ENCODE results near the gene TRAK2.

Gene TRAK2

DNA sequence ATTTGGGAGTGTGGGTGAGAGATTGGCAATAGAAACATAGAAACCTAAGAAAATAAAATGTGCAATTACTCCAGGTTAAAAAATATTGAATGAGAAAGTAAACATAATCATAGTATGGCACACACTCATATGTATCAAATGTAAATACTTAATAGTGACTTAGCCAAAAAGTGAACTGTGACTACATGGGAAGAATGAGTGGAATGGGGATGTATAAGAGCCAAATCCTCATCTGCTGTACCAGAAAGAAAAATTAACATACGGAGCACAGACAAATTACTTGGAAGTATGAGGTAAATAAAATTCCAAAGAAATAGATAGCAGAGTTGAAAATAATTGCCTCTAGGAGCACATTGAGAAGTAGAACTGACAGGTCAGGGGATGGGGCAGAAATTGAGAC lies 98.1 kb downstream of the TRAK2 start:
- DNase-seq = no peak

DNA sequence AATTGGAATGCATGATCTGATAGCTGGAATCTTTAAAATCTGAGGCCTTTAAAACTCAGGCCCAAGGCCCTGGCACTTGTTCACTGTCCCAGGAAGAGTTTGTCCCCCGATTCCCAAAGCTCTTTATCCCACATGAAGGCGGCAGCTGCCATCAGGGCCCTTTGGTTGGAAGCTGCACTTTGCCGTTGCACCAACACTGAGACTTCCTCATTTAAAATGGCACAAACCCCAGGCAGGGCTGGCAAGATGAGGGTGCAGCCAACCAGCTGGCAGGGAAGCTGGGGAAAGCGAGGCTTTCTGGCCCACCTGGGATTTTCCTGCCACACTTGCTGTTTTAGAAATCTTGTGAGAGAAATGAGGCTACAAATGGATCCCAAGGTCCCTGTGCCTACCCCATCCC lies 100.4 kb downstream of the TRAK2 start:
- DNase-seq = no peak

DNA sequence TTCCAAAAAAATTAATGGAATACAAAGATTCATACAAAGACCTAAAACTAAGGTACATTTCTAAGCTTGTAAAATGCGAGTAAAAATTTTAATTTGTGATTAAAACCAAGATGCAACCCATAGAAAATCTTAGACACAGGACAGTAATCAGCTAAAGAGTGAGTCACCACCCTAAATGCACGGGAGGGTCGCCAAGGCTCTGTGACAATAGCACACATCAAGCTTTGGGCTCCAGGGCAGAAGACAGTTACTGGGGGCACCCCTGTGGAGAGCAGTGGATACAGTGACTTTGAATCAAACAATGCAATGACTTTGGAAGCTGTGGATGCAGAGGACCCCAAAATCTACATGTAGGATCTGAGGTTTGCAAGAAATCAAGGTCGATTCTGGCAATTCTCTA lies 101.7 kb downstream of the TRAK2 start:
- no peak for DNase-seq

DNA sequence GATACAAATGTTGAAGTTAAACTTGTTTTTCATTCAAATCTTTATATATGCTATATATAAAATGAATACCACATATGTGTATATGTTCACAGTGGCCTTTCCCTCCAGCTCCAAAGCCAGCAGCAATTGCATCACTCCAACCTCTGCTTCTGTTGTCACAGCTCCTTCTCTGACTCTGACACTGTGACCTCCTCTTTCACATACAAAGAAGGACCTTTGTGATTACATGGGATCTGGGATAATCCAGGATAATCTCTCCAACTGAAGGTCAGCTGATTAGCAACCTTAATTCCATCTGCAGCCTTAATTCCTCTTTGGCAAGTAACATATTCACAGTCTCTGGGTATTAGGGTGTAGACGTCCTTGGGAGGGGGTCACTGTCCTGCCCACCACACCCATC lies 102.5 kb downstream of the TRAK2 start:
- DNase-seq = no peak

DNA sequence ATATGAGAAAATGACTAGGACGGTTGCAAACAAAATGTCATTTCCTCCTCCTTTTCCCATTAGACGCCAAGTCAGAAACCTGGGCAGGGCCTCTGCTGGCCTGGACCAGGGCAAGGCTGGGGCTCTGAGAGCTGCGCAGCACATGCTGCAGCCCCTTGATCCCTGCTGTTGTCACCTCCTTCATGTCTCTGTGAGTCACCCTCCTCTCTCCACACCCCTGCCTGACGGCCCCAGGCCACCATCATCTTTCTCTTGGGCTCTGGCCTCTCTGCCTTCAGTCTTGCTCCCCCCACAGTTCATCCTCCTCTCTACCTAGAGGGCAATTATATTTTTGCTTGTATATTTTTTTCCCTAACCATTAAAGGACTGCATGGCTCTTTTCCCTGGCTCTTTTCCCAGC lies 104.1 kb downstream of the TRAK2 start:
- DNase-seq = no peak

DNA sequence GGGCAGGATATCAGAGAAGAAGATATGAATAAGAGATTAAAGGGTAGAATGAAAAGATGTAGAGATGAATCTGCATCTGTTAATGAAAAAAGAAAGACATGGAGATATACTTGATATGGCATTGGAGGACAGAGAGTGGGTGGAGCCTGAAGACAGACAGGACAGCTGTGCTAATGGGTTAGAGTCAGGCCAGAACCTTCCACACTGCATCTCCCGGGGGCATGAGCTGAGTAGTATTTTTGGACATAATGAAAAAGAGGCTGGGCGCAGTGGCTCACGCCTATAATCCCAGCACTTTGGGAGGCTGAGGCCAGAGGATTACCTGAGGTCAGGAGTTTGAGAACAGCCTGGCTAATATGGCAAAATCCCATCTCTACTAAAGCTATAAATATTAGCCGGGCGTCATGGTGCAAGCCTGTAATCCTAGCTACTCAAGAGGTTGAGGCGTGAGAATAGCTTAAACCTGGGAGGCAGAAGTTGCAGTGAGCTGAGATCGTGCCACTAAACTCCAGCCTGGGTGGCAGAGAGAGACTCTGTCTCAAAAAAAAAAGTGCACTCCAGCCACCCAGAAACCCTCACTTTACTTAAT lies 105.5 kb downstream of the TRAK2 start:
- DNase-seq = no peak

DNA sequence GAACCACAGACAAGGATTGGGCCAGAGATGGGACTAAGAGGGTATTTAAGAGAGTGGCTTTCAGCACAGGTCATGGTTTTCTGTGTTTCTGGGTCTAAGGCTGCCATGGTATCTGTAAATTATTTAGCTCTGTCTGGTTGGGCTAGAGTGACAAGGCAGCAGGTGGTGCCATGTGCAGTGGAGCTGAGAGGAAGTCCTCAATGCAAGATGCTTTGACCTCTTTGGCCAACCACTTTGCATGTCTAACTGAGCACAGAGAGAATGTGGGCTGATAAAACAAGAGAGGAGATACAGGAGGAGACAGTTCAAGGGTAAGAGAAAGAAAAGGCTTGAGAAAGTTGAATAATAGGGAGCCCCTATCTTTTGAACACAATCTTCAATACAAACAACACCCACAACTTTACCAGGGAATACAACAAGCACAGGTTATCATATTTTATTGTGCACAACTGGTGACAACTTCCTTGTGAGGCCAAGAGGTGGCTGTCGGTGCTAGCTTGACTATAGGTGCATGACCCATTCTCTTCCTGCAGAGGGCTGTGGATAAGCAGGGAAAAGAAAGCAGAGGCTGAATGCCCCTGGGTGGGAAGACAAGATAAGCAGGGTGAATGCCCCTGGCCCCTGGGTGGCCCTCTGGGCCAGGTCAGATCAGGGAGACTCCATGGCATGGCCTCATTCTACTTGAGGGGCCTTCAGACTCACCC lies 106.4 kb downstream of the TRAK2 start:
- DNase-seq = peak; percentile 44

DNA sequence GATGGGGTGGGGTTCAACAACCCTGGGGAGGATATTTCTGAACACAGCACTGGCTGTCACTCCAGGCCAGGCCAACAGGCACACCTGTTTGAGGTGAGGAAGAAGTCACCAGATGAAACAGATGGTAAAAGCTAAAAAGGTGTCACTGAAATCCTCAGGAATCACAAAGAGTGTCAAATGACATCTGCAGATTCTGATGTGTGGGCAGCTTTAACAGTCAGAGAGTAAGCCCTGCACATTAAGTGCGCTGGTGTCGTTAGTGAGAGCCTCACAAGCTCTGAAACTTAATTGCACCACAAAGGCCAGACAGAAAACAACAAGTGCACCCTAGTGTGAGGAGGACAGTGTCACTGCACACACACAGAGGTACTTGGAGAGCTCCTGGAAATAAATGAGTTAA lies 107.7 kb downstream of the TRAK2 start:
- no peak for DNase-seq

DNA sequence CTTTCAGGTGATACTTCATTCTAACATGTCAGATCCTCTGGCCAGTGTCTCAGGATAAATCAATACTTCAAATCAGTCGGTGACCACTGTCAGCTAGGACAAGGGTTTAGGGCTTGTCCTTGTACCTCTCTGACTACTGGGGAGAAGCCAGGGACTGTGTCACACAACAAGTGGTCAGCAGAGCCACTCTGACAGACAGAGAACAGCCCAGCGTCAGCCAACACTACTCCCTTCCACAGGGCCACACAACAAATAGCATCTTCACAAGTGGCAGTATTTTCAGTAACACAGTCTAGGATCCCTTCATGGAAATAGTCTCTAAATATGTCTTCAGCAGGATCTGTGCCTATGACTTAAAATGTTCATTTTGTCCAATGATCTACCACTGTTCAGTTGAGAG lies 108.3 kb downstream of the TRAK2 start:
- DNase-seq = no peak

DNA sequence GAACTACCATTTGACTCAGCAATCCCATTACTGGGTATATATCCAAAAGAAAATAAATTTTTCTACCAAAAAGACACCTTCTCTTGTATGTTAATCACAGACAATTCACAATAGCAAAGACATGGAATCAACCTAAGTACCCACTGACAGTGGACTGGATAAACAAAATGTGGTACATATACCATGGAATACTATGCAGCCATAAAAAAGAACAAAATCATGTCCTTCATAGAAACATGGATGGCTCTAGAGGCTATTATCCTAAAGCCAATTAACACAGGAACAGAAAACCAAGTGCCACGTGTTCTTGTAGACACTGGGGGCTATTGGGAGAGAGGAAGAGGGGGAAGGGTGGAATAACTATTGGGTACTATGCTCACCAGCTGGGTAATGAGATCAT lies 121.8 kb downstream of the TRAK2 start:
- DNase-seq = no peak

DNA sequence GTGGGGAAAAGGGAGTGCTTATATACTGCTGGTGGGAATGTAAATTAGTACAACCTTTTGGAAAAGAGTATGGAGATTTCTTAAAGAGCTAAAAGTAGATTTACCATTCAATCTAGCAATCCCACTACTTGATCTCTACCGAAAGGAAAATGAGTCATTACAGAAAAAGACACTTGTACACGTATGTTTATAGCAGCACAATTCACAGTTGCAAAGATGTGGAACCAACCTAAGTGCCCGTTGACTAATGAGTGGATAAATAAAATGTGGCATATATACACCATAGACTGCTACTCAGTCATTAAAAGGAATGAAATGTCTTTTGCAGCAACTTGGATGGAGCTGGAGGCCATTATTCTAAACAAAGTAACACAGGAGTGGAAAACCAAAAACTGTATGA lies 123.6 kb downstream of the TRAK2 start:
- no peak for DNase-seq

Measured in hematopoietic multipotent progenitor cell treated with erythropoietin and hydrocortisone succinate and interleukin-3 and kit ligand, for 8 days (in vitro differentiated cells).